GM12878 (cell line): ENCODE results near the gene ZNF134. TPM values are rescaled to one million over a fixed set of nuclear protein-coding genes. Genes with fewer than 3 reads are reported as not detected.
A peak's percentile ranks its signal among the peaks of the same experiment; 100 is the strongest.

Experiments used
- ATAC-seq: fragments of 200-7000 bp; cut with Tn5 transposase; 3 replicates; pipeline ENCODE4 v1.9.1; 2020; ENCODE audit warnings: mild to moderate bottlenecking, moderate library complexity
- BruUV-seq: library from RNA; stranded (reverse); fragments of 400-500 nt; replicated peaks from 2 replicates; lab custom pipeline; 2021; lab: Mats Ljungman, UMichigan
- CTCF ChIA-PET: fragments of 300-600 bp; sonication (Branson Sonifier 250); formaldehyde crosslinking; extraction: SDS; loops from one replicate; lab custom pipeline; 2021; ENCODE audit warnings: inconsistent platforms; lab: Yijun Ruan, JAX
- POLR2A ChIA-PET: fragments of 350-600 bp; formaldehyde crosslinking; extraction: SDS; loops from one replicate; lab custom pipeline; 2021; ENCODE audit warnings: inconsistent platforms; lab: Charles Lee
- RAD21 ChIA-PET: fragments of 300-600 bp; sonication (Branson Sonifier 250); formaldehyde crosslinking; loops from one replicate; lab custom pipeline; 2023; ENCODE audit warnings: antibody characterized with exemption; ENCODE audit not compliant: unreplicated experiment; lab: Charles Lee
- SMC1A ChIA-PET: fragments of 300-600 bp; sonication (Branson Sonifier 250); formaldehyde crosslinking; loops from one replicate; lab custom pipeline; 2023; ENCODE audit not compliant: unreplicated experiment, uncharacterized antibody; lab: Charles Lee
- DNase-seq: peaks from one replicate; pipeline ENCODE4 v3.0.0-alpha.2; 2011; ENCODE audit warnings: low read depth, low spot score
- FAIRE-seq: peaks from 3 replicates; lab custom pipeline; 2011; peaks lifted over from hg19 to GRCh38; lab: Jason Lieb, UNC
- H2AFZ ChIP-seq: 2 replicates; pipeline ENCODE4 v1.6.0; 2011; ENCODE audit warnings: low read depth, low read length, control low read depth; ENCODE audit not compliant: control insufficient read depth
- H3K27ac ChIP-seq: 2 replicates; pipeline ENCODE4 v1.5.1; 2011; ENCODE audit warnings: control low read depth; ENCODE audit not compliant: control insufficient read depth, insufficient read depth
- H3K27me3 ChIP-seq, 2 experiments: replicated peaks in 1 of 2; 2 replicates each; pipeline versions ENCODE4 v1.6.0 to v1.6.1; 2011; ENCODE audit warnings: low read length in 1 of 2; ENCODE audit not compliant: control insufficient read depth in 2 of 2, insufficient read depth in 2 of 2
- H3K36me3 ChIP-seq, 2 experiments: 2 replicates each; pipeline ENCODE4 v1.5.1; 2011; ENCODE audit warnings: low read length in 1 of 2; ENCODE audit not compliant: control insufficient read depth in 2 of 2, insufficient read depth in 2 of 2
- H3K4me1 ChIP-seq: 2 replicates; pipeline ENCODE4 v1.6.1; 2011; ENCODE audit warnings: mild to moderate bottlenecking, low read length, moderate library complexity, mixed read lengths; ENCODE audit not compliant: control insufficient read depth, insufficient read depth
- H3K4me2 ChIP-seq: 2 replicates; pipeline ENCODE4 v1.6.0; 2011; ENCODE audit warnings: control low read depth; ENCODE audit not compliant: control insufficient read depth, insufficient read depth
- H3K4me3 ChIP-seq: fragments of 200-600 bp; sonication (generic); 2 replicates; pipeline ENCODE4 v1.5.1; 2016
- H3K79me2 ChIP-seq: 2 replicates; pipeline ENCODE4 v1.6.0; 2011; ENCODE audit warnings: low read length; ENCODE audit not compliant: control insufficient read depth, insufficient read depth
- H3K9ac ChIP-seq: 2 replicates; pipeline ENCODE4 v1.8.0; 2011; ENCODE audit warnings: low read length, control low read depth, mixed read lengths; ENCODE audit not compliant: control insufficient read depth, insufficient read depth
- H3K9me3 ChIP-seq: replicated peaks from 3 replicates; pipeline ENCODE4 v1.5.1; 2011; ENCODE audit warnings: mild to moderate bottlenecking, low read length; ENCODE audit not compliant: control insufficient read depth, insufficient read depth
- H4K20me1 ChIP-seq: 2 replicates; pipeline ENCODE4 v1.6.0; 2011; ENCODE audit not compliant: control insufficient read depth, insufficient read depth
- ATF7 ChIP-seq: fragments of 450-650 bp; IDR thresholded peaks from 2 replicates; pipeline ENCODE4 v1.6.1; 2016; ENCODE audit warnings: low read depth, mild to moderate bottlenecking
- EP300 ChIP-seq, 2 experiments: fragments of 150-350 bp in 1 of 2; IDR thresholded peaks; 2 replicates each; pipeline ENCODE4 v1.6.1; 2011 to 2012; ENCODE audit warnings: low read depth in 2 of 2, low read length in 2 of 2, borderline replicate concordance in 1 of 2, improper control_type of control experiment in 1 of 2, inconsistent platforms in 1 of 2; ENCODE audit not compliant: control insufficient read depth in 1 of 2
- IRF3 ChIP-seq: fragments of 450-650 bp; IDR thresholded peaks from 2 replicates; pipeline ENCODE4 v1.6.1; 2014; ENCODE audit warnings: mild to moderate bottlenecking
- IRF4 ChIP-seq: IDR thresholded peaks from 2 replicates; pipeline ENCODE4 v1.6.1; 2011; ENCODE audit warnings: low read depth, low read length
- NBN ChIP-seq: fragments of 450-650 bp; IDR thresholded peaks from 2 replicates; pipeline ENCODE4 v1.6.1; 2016
- ZBTB11 ChIP-seq: fragments of 450-650 bp; formaldehyde crosslinking; IDR thresholded peaks from 2 replicates; pipeline ENCODE4 v1.5.0; 2022; ENCODE audit warnings: mild to moderate bottlenecking, missing genetic modification characterization
- ZNF592 ChIP-seq: fragments of 450-650 bp; IDR thresholded peaks from 2 replicates; pipeline ENCODE4 v1.6.1; 2017; ENCODE audit warnings: mild to moderate bottlenecking, moderate library complexity
- WGBS: methylation state at CpG from one replicate; pipeline ENCODE4 v1.1.6; 2016; ENCODE audit warnings: low lambda C conversion rate; ENCODE audit not compliant: insufficient replicate concordance, insufficient coverage; ENCODE audit errors: missing lambda C conversion rate; 5-methylcytosine and 5-hydroxymethylcytosine counted together
- in situ Hi-C: fragments of 300-500 bp; cut with MboI; formaldehyde crosslinking; loops from 9 replicates; pipeline ENCODE4 v1.14.3; 2018; ENCODE audit warnings: mixed read lengths
- intact Hi-C: fragments of 100-400 bp; cut with micrococcal nuclease; formaldehyde crosslinking; loops from one replicate; pipeline ENCODE4 v1.14.2; 2022; ENCODE audit not compliant: unreplicated experiment
- polyA plus RNA-seq, 11 experiments: library from polyadenylated mRNA; depleted of rRNA in 4 of 11; unstranded in 6 of 11; stranded (reverse) in 5 of 11; fragments of >200 nt; fragmentation: Nextera tagmentation in 4 of 11; fragmentation: Illumina TruSeq in 1 of 11; extraction: Ambion mirVana in 4 of 11; extraction: Trizol in 1 of 11; gene quantifications; 1 replicate in 1 of 11; 2 replicates in 10 of 11; pipeline versions ENCODE4 v1.2.1 to v1.2.3, GENCODE V29; 2011 to 2016; ENCODE audit warnings: inconsistent platforms in 2 of 11, missing spikeins in 2 of 11, low read depth in 1 of 11
- total RNA-seq, 4 experiments: library from RNA; depleted of rRNA in 3 of 4; stranded (reverse); fragments of >200 nt in 3 of 4; fragmentation: Illumina TruSeq in 1 of 4; extraction: Trizol in 1 of 4; gene quantifications; 2 replicates each; pipeline versions ENCODE4 v1.2.1 to v1.2.3, GENCODE V29; 2013 to 2021

Gene ZNF134
- total and polyA plus RNA-seq, 10 of the 15 experiments (the other 5 are each of a cell fraction or from before 2014, with no cell fraction given), result 1.6 to 17.6 (median 9.7) TPM

- BruUV-seq, result no TSS peak
- Histone ChIP-seq H3K4me2 (peak overlapping the region; percentile 92), H3K9ac (no peak overlapping the region)
- TF ChIP-seq EP300 (IDR thresholded peaks at IDR 0.05; ENCODE audit: borderline replicate concordance in 1 of 2, control insufficient read depth in 1 of 2, low read depth in 2 of 2, low read length in 2 of 2) (no peak), IRF4 (no peak), NBN (no peak), ZBTB11 (CRISPR knock-in tag) (no peak), ZNF592 (no peak), IRF3 (no peak), ATF7 (no peak)
- TF ChIP-seq, all 136 proteins: peak for 0
- ChIA-PET SMC1A (no interaction called here), POLR2A (no interaction called here), RAD21 (no interaction called here), CTCF (no interaction called here)
- Histone ChIP-seq H3K9me3 (peaks cover 36% of the 10 kb centered on the region), H4K20me1 (no peaks in the 10 kb centered on the region), H3K27me3 (no peaks in the 10 kb centered on the region), H2AFZ (peak overlapping the region; percentile 90), H3K4me1 (peaks cover 6% of the 10 kb centered on the region; the same call in 1 of the 2 replicates), H3K27ac (no peak overlapping the region), H3K36me3 (no peaks in the 10 kb centered on the region), H3K79me2 (peaks cover 3% of the 10 kb centered on the region), H3K4me3 (0 out of 2 replicates have a peak overlapping the region, but pooled peaks have one; percentile 77)
- no peak for FAIRE-seq
- no peak for DNase-seq
- WGBS, result 94% methylated on average over 12 of the region's 21 CpGs
- intact Hi-C loops (no loop called here), in situ Hi-C loops (no loop called here)
- no peak for ATAC-seq
These were observed 30.9 kb upstream of the ZNF134 start for GRCh38 chr19:57583104-57583520.
